ENCODE results near the gene NCKAP5. TPM values are rescaled to one million over a fixed set of nuclear protein-coding genes. Genes with fewer than 3 reads are reported as not detected.

The NCKAP5 gene
- total RNA-seq, 1 experiment from 2014 or later, result not detected

GRCh38 chr2:132750606-132751005, 817.7 kb downstream of the NCKAP5 start:
- H3K4me2 ChIP-seq, result no peak overlapping the region
- H2AFZ ChIP-seq, result no peak overlapping the region
- H3K4me3 ChIP-seq, result no peak overlapping the region
- no peak overlapping the region for H3K27ac ChIP-seq
- H3K36me3 ChIP-seq (ENCODE audit: low read depth), result no peaks in the 10 kb centered on the region
- H4K20me1 ChIP-seq (ENCODE audit: insufficient read depth), result no peaks in the 10 kb centered on the region
- no peaks in the 10 kb centered on the region for H3K79me2 ChIP-seq (ENCODE audit: low read depth)
- no TSS peak for BruUV-seq (replicated peaks)
- no peaks in the 10 kb centered on the region for H3K4me1 ChIP-seq (replicated peaks; ENCODE audit: insufficient read depth)
- no peak for DNase-seq
- H3K9me2 ChIP-seq (ENCODE audit: insufficient read depth), result no peaks in the 10 kb centered on the region; the same call in 1 of the 2 replicates
- no peaks in the 10 kb centered on the region for H3K9me3 ChIP-seq (ENCODE audit: insufficient read depth, low read depth)
- no peaks in the 10 kb centered on the region for H3F3A ChIP-seq (ENCODE audit: insufficient read depth, low read depth)
- ChIA-PET POLR2A (ENCODE audit: unreplicated experiment) (no interaction called here), CTCF (no interaction called here)
- no peaks in the 10 kb centered on the region for H3K27me3 ChIP-seq (ENCODE audit: insufficient read depth, low read depth)
- intact Hi-C loops (cut with micrococcal nuclease; ENCODE audit: unreplicated experiment), result no loop called here
- no peak for TF ChIP-seq EZH2 (IDR thresholded peaks at IDR 0.05; ENCODE audit: low read depth)
- TF ChIP-seq CTCF (conservative IDR thresholded peaks at IDR 0.05), result no peak

- ChIA-PET POLR2A (ENCODE audit: unreplicated experiment) (no interaction called here), CTCF (no interaction called here)
- no TSS peak for BruUV-seq (replicated peaks)
Observed at GRCh38 chr2:132747046-132747445, 821.2 kb downstream of the NCKAP5 start.

GRCh38 chr2:132741754-132742153, 826.5 kb downstream of the NCKAP5 start:
- no peaks in the 10 kb centered on the region for H3K9me3 ChIP-seq (ENCODE audit: insufficient read depth, low read depth)
- H3K4me2 ChIP-seq, result no peak overlapping the region
- intact Hi-C loops (cut with micrococcal nuclease; ENCODE audit: unreplicated experiment), result no loop called here
- H3K36me3 ChIP-seq (ENCODE audit: low read depth), result no peaks in the 10 kb centered on the region
- no peaks in the 10 kb centered on the region for H3K79me2 ChIP-seq (ENCODE audit: low read depth)
- H3K27me3 ChIP-seq (ENCODE audit: insufficient read depth, low read depth), result no peaks in the 10 kb centered on the region
- TF ChIP-seq CTCF (conservative IDR thresholded peaks at IDR 0.05) (no peak), EZH2 (IDR thresholded peaks at IDR 0.05; ENCODE audit: low read depth) (no peak)
- H3K27ac ChIP-seq, result no peak overlapping the region
- no peak for DNase-seq
- BruUV-seq (replicated peaks), result no TSS peak
- POLR2A ChIA-PET (ENCODE audit: unreplicated experiment), result no interaction called here
- no peaks in the 10 kb centered on the region for H3K4me1 ChIP-seq (replicated peaks; ENCODE audit: insufficient read depth)
- CTCF ChIA-PET, result no interaction called here
- no peak overlapping the region for H3K4me3 ChIP-seq
- H3K9me2 ChIP-seq (ENCODE audit: insufficient read depth), result peaks cover 4% of the 10 kb centered on the region; the same call in 1 of the 2 replicates
- no peaks in the 10 kb centered on the region for H4K20me1 ChIP-seq (ENCODE audit: insufficient read depth)
- no peak overlapping the region for H2AFZ ChIP-seq
- H3F3A ChIP-seq (ENCODE audit: insufficient read depth, low read depth), result no peaks in the 10 kb centered on the region

More at GRCh38 chr2:132747046-132747445, 821.2 kb downstream of the NCKAP5 start:
- no peak overlapping the region for H3K27ac ChIP-seq
- H3K9me2 ChIP-seq (ENCODE audit: insufficient read depth), result 0 out of 2 replicates have a peak, but pooled peaks cover 4% of the 10 kb centered on the region
- H3F3A ChIP-seq (ENCODE audit: insufficient read depth, low read depth), result no peaks in the 10 kb centered on the region
- no peak for DNase-seq
- H3K4me1 ChIP-seq (replicated peaks; ENCODE audit: insufficient read depth), result no peaks in the 10 kb centered on the region
- H3K36me3 ChIP-seq (ENCODE audit: low read depth), result no peaks in the 10 kb centered on the region
- no peaks in the 10 kb centered on the region for H3K27me3 ChIP-seq (ENCODE audit: insufficient read depth, low read depth)
- intact Hi-C loops (cut with micrococcal nuclease; ENCODE audit: unreplicated experiment), result no loop called here
- TF ChIP-seq EZH2 (IDR thresholded peaks at IDR 0.05; ENCODE audit: low read depth) (no peak), CTCF (conservative IDR thresholded peaks at IDR 0.05) (no peak)
- H3K79me2 ChIP-seq (ENCODE audit: low read depth), result no peaks in the 10 kb centered on the region
- no peaks in the 10 kb centered on the region for H3K9me3 ChIP-seq (ENCODE audit: insufficient read depth, low read depth)
- H3K4me2 ChIP-seq, result no peak overlapping the region
- no peak overlapping the region for H2AFZ ChIP-seq
- H3K4me3 ChIP-seq, result no peak overlapping the region
- H4K20me1 ChIP-seq (ENCODE audit: insufficient read depth), result no peaks in the 10 kb centered on the region
